ENCODE measurements around the gene ALDH8A1.

GRCh38 chr6:134979142-134979541 is 29.2 kb upstream of the ALDH8A1 start:
- no peak for TF ChIP-seq CTCF (IDR thresholded peaks at IDR 0.05; ENCODE audit: insufficient read depth, low read length, poor library complexity, severe bottlenecking)
- no peak for TF ChIP-seq EZH2phosphoT487 (conservative IDR thresholded peaks at IDR 0.05; ENCODE audit: low read length)

Measured in SU-DHL-6 (cell line).